Activated CD8-positive, alpha-beta T cell treated with anti-CD3 and anti-CD28 coated beads for 36 hours (primary cell): ENCODE results near the gene HLF. TPM values are rescaled to one million over a fixed set of nuclear protein-coding genes. Genes with fewer than 3 reads are reported as not detected.
A peak's percentile ranks its signal among the peaks of the same experiment; 100 is the strongest.

Experiments used
- ATAC-seq: fragments of 200-7000 bp; cut with Tn5 transposase; one replicate; pipeline ENCODE4 v1.10.0; 2021; ENCODE audit warnings: mild to moderate bottlenecking, moderate library complexity
- CTCF ChIA-PET: fragments of 350-600 bp; sonication (Branson Sonifier 250); formaldehyde crosslinking; loops from one replicate; lab custom pipeline; 2021; ENCODE audit warnings: antibody characterized with exemption; lab: Charles Lee
- POLR2A ChIA-PET: fragments of 350-600 bp; sonication (Branson Sonifier 250); formaldehyde crosslinking; loops from one replicate; lab custom pipeline; 2021; ENCODE audit warnings: antibody characterized with exemption; lab: Charles Lee
- DNase-seq: peaks from one replicate; pipeline ENCODE4 v3.0.0-alpha.2; 2020
- H3K27ac Mint-ChIP-seq: one replicate; pipeline ENCODE4 v1.8.0; 2021; ENCODE audit warnings: mild to moderate bottlenecking, mixed read lengths
- H3K27me3 Mint-ChIP-seq: one replicate; pipeline ENCODE4 v1.8.0; 2021; ENCODE audit warnings: mixed read lengths
- H3K36me3 Mint-ChIP-seq: one replicate; pipeline ENCODE4 v1.8.0; 2021; ENCODE audit warnings: low read depth, mixed read lengths
- H3K4me1 Mint-ChIP-seq: one replicate; pipeline ENCODE4 v1.8.0; 2021; ENCODE audit warnings: low read depth, mixed read lengths
- H3K4me3 Mint-ChIP-seq: one replicate; pipeline ENCODE4 v1.8.0; 2021; ENCODE audit warnings: mild to moderate bottlenecking, moderate library complexity, mixed read lengths
- H3K9me3 Mint-ChIP-seq: one replicate; pipeline ENCODE4 v1.8.0; 2021; ENCODE audit warnings: mixed read lengths
- CTCF ChIP-seq: fragments of 200-600 bp; IDR thresholded peaks from one replicate; pipeline ENCODE4 v1.8.0; 2022; ENCODE audit warnings: antibody characterized with exemption, mild to moderate bottlenecking
- intact Hi-C: fragments of 100-400 bp; cut with micrococcal nuclease; formaldehyde crosslinking; loops from one replicate; pipeline ENCODE4 v1.10.0; 2022
- total RNA-seq, 2 experiments: library from RNA; stranded (reverse); gene quantifications; one replicate each; pipeline ENCODE4 v1.2.3, GENCODE V29; 2021

Gene HLF
- total RNA-seq, 2 experiments from 2014 or later: 0.25 to 0.72 TPM

GRCh38 chr17:55343900-55344513 lies 79.2 kb downstream of the HLF start:
- CTCF ChIA-PET: interaction anchor here (1.1 to 1.9 kb wide), 2 partner anchors 10 to 14 kb away, joined by 3 to 6 read pairs; no protein-coding TSS in a partner anchor
- peaks cover 5% of the 10 kb centered on the region for H3K9me3 Mint-ChIP-seq

GRCh38 chr17:55344514-55344997 lies 79.8 kb downstream of the HLF start:
- peak overlapping the region; percentile 5 for H3K27ac Mint-ChIP-seq
- CTCF ChIA-PET: interaction anchor here (1.0 to 1.9 kb wide), 4 partner anchors 10 to 170 kb away, joined by 3 to 6 read pairs (median 3); no protein-coding TSS in a partner anchor
- H3K27me3 Mint-ChIP-seq: peaks cover 10% of the 10 kb centered on the region
- peaks cover 5% of the 10 kb centered on the region for H3K9me3 Mint-ChIP-seq
- DNase-seq: peak; percentile 53
- peaks cover 35% of the 10 kb centered on the region for H3K4me1 Mint-ChIP-seq
- peak; percentile 86 for ATAC-seq
- POLR2A ChIA-PET: interaction anchor here (1.1 kb wide), 1 partner anchor 106 kb away, joined by 3 read pairs; no protein-coding TSS in a partner anchor
- TF ChIP-seq CTCF: no peak
- intact Hi-C loops: no loop called here
- no peak overlapping the region for H3K4me3 Mint-ChIP-seq
- H3K36me3 Mint-ChIP-seq: no peaks in the 10 kb centered on the region

More at GRCh38 chr17:55343900-55344513, 79.2 kb downstream of the HLF start:
- POLR2A ChIA-PET: no interaction called here
- peak; percentile 40 for ATAC-seq
- Mint-ChIP-seq H3K4me1 (peaks cover 36% of the 10 kb centered on the region), H3K36me3 (no peaks in the 10 kb centered on the region), H3K4me3 (no peak overlapping the region), H3K27ac (peak overlapping the region; percentile 57), H3K27me3 (peaks cover 14% of the 10 kb centered on the region)
- TF ChIP-seq CTCF: no peak
- no peak for DNase-seq
- intact Hi-C loops: no loop called here

- no peak overlapping the region for H3K4me3 Mint-ChIP-seq
- ATAC-seq: no peak
- no peak for DNase-seq
- TF ChIP-seq CTCF: no peak
- intact Hi-C loops: loop anchor here (5.0 kb wide), 2 partner anchors 43 to 353 kb away; no protein-coding TSS in a partner anchor
- peaks cover 29% of the 10 kb centered on the region for H3K4me1 Mint-ChIP-seq
- no peak overlapping the region for H3K27ac Mint-ChIP-seq
- ChIA-PET CTCF (interaction anchor here (0.7 to 1.9 kb wide), 5 partner anchors 9 to 169 kb away, joined by 3 to 6 read pairs (median 3); no protein-coding TSS in a partner anchor), POLR2A (interaction anchor here (1.1 kb wide), 1 partner anchor 106 kb away, joined by 3 read pairs; no protein-coding TSS in a partner anchor)
- H3K36me3 Mint-ChIP-seq: no peaks in the 10 kb centered on the region
- peaks cover 4% of the 10 kb centered on the region for H3K27me3 Mint-ChIP-seq
- peaks cover 5% of the 10 kb centered on the region for H3K9me3 Mint-ChIP-seq
Observed at GRCh38 chr17:55345132-55345531, 80.4 kb downstream of the HLF start.

- H3K27ac Mint-ChIP-seq: no peak overlapping the region
- H3K27me3 Mint-ChIP-seq: peaks cover 4% of the 10 kb centered on the region
- no peaks in the 10 kb centered on the region for H3K36me3 Mint-ChIP-seq
- ATAC-seq (no peak), DNase-seq (no peak)
- H3K9me3 Mint-ChIP-seq: peaks cover 5% of the 10 kb centered on the region
- H3K4me3 Mint-ChIP-seq: no peak overlapping the region
- TF ChIP-seq CTCF: no peak
- intact Hi-C loops: loop anchor here (5.0 kb wide), 2 partner anchors 44 to 354 kb away; no protein-coding TSS in a partner anchor
- CTCF ChIA-PET: interaction anchor here (1.4 to 4.4 kb wide), 8 partner anchors 9 to 354 kb away, joined by 4 to 46 read pairs (median 12); no protein-coding TSS in a partner anchor
- POLR2A ChIA-PET: interaction anchor here (0.9 kb wide), 1 partner anchor 378 kb away, joined by 3 read pairs; the partner anchor contains the start of genes COX11 and STXBP4
- H3K4me1 Mint-ChIP-seq: peaks cover 23% of the 10 kb centered on the region
Observed at GRCh38 chr17:55346658-55347057, 81.9 kb downstream of the HLF start.
